ENCODE data around the gene SLC22A14.
"Not testable (repeated sequence)": the region's sequence is repeated elsewhere in the genome, so short reads cannot be mapped to it uniquely, and the experiment has no call there.

SLC22A14 gene

GRCh38 chr3:38274864-38275649, 7.0 kb upstream of the SLC22A14 start:
- no peak for DNase-seq

GRCh38 chr3:38275658-38276057, 6.4 kb upstream of the SLC22A14 start:
- DNase-seq, result no peak

GRCh38 chr3:38276081-38276916, 5.8 kb upstream of the SLC22A14 start:
- DNase-seq, result no peak

- DNase-seq, result no peak
Measured at GRCh38 chr3:38276917-38277630, 5.0 kb upstream of the SLC22A14 start.

- no peak for DNase-seq
Measured at GRCh38 chr3:38278841-38279240, 3.3 kb upstream of the SLC22A14 start.

GRCh38 chr3:38283810-38284755, 2.0 kb downstream of the SLC22A14 start:
- DNase-seq, result no peak

- DNase-seq, result no peak
Measured at GRCh38 chr3:38284756-38285150, 2.7 kb downstream of the SLC22A14 start.

- not testable (repeated sequence) for DNase-seq
Measured at GRCh38 chr3:38289286-38290217, 7.5 kb downstream of the SLC22A14 start.

- DNase-seq, result not testable (repeated sequence)
Measured at GRCh38 chr3:38297053-38297452, 15.0 kb downstream of the SLC22A14 start.

- no peak for DNase-seq
Measured at GRCh38 chr3:38297537-38297936, 15.4 kb downstream of the SLC22A14 start.

- no peak for DNase-seq
Measured at GRCh38 chr3:38297947-38298711, 16.0 kb downstream of the SLC22A14 start.

GRCh38 chr3:38306941-38307340, 24.8 kb downstream of the SLC22A14 start:
- DNase-seq, result no peak

GRCh38 chr3:38307599-38307998, 25.5 kb downstream of the SLC22A14 start:
- no peak for DNase-seq

- no peak for DNase-seq
Measured at GRCh38 chr3:38308456-38308855, 26.4 kb downstream of the SLC22A14 start.

- DNase-seq, result no peak
Measured at GRCh38 chr3:38311476-38311875, 29.4 kb downstream of the SLC22A14 start.

GRCh38 chr3:38311941-38312340, 29.8 kb downstream of the SLC22A14 start:
- no peak for DNase-seq

GRCh38 chr3:38312356-38312755, 30.3 kb downstream of the SLC22A14 start:
- DNase-seq, result no peak

- no peak for DNase-seq
Measured at GRCh38 chr3:38313263-38313662, 31.2 kb downstream of the SLC22A14 start.

GRCh38 chr3:38313695-38314094, 31.6 kb downstream of the SLC22A14 start:
- DNase-seq, result no peak

GRCh38 chr3:38314112-38314763, 32.1 kb downstream of the SLC22A14 start:
- DNase-seq, result no peak
